EL (cell line): ENCODE results near the gene PLA2G5.

Experiments used
- DNase-seq: peaks from one replicate; pipeline ENCODE4 v3.0.0-alpha.2; 2016

The PLA2G5 gene

DNA sequence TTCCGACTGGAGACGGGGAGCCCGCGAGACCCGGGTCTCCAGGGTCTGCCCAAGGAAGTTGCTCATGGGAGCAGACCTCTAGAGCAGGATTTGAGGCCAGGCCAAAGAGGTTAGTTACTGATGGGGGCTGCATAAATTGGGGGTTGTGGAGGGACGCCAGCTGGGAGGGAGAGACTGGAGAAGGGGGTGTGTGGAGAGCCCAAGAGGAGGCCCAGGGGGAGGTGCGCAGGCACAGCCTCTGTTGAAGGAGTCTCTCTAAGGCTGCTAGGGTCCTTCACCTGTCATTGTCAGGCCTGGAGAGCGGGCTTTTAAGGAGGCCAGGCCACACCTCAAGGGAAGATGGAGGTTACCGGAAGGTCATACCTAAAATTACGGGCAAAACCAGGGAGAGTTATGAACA, 363 bp downstream of the PLA2G5 start:
- no peak for DNase-seq

DNA sequence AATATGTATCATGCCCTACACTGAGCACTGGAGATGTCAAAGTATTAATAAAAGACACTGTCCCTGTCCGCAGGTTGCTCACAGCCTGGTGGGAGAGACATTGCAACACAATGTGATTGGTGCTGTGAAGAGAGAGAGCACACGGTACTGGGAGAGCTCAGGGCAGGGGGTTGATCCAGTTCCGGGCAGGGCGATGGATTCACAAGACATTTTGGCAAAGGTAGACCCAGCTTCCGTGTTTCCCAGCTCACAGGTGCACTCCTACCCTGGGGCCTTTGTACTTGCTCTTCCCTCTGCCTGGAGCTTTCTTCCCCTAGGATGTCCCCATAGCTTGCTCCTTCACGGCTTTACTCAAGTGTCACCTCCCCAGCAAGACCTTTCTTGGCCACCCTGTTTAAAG, 1.4 kb downstream of the PLA2G5 start:
- no peak for DNase-seq

DNA sequence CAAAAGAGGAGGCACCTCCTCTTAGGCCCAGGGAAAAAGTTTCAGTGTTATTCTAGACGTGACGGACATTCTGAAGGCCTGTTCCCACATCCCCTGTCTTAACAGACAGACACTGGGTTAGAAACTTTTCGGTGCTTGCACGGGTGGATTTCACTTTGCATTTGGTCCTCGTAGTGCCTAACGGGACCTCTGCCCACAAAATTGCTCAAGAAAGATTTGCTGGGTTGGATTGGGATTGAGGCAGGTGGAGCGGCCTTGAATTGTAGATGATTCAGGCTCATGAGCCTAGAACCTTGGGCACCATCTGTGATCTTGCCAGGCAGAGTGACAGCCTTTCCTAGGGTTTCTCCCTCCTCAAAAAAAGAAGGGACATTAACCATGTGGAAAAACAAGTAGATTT, 2.8 kb downstream of the PLA2G5 start:
- DNase-seq = no peak

DNA sequence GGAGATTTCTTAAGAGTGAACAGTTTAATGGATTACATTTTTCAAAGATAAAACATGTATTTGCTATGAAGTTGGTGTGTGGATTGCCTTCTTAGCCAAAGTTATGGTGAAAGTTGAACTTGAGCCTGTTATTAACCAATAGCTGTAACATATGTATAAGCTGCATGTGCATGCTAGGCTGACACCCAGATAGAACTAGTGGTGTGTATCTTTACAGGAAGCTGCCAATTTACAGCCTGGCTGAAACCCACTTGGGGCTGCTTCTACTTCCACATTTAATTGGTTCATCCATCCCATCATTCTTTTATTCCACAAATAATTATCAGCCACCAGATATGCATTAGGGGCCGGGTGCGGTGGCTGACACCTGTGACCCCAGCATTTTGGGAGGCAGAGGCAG, 3.3 kb downstream of the PLA2G5 start:
- no peak for DNase-seq

DNA sequence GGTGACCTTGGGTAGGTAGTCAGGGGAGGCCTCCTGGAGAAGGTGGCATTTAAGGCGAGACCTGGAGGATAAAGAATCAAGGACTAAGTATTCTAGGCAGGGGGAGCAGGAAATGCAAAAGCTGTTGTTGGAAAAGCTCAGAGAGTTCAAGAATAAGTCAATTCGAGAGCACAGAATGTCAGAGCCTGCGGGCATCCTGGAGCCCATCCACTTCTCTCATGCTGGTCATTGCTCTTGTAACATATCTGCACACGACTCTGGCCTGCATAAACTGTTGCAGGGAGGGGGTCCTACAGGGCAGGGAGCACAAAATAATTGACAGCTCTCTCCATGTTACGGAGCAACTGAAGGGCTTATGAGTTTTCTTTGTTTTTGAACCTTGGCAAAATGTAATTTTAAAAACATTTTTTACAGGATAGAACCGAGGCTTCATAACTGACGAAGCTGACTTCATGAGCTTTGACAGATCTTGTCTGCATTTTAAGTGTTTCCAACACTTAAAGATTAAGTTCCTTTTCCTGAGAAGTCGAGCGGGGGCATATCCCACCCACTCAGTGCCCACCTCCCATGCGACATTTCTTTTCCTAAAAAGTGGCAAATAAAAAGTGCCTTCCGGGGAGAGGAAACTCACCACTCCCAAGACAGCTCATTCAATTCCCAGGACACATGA, 4.2 kb downstream of the PLA2G5 start:
- peak; percentile 12 for DNase-seq

DNA sequence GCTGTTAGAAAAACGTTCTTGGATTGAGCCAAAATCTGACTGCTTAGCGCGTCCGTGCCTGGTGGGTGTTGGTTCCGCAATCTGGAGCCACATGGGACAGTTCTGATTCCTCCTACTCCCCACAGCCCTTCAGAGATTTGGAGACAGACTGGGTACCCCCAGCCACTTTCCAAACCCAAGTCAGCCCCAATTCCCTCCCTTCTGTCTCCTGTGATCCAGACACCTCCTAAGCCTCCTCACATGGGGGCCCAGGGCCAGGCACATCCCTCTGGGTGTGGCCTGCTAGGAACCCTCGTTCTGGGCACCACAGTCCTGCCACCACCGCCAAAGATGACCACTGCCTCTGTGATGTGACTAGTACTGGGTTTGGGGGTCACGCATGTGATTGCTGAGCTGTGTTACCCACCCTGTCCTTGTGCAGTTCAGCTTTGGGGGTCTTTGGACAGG, 4.8 kb downstream of the PLA2G5 start:
- no peak for DNase-seq

DNA sequence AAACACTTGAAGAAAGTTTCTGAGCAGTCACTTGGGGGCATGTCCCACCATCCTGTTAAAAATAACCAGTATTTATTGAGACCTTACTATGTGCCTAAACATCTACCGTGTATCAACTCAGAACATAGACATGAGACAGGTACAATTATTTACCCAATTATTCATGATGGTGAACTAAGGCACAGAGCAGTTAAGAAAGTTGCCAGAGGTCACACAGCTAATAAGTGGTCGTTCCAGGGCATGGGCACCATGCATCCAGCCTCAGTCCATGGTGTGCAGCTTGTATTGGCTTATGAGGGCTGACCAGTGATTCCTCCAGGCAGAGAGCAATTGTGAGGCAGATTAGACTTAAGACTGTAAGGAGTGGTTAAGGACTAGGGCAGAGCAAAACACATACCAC, 5.4 kb downstream of the PLA2G5 start:
- DNase-seq = no peak

DNA sequence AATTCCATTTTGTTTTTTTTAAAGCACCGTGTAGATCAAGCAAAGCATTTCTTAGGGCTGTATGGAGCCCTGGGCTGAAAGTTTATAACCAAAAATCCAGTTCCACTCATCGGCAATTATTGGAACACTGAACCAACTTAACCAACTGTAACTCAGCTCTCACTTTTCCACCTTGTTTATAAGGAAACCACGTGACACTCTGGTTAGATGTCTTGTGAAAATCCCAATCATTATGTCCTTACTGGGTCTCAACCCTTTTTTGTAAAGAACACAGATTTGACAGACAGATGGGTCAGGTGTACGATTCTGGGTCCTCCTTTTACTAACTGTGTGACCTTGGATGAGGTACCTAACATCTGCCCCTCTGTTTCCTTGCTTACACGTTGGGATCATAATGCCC, 6.2 kb downstream of the PLA2G5 start:
- no peak for DNase-seq

DNA sequence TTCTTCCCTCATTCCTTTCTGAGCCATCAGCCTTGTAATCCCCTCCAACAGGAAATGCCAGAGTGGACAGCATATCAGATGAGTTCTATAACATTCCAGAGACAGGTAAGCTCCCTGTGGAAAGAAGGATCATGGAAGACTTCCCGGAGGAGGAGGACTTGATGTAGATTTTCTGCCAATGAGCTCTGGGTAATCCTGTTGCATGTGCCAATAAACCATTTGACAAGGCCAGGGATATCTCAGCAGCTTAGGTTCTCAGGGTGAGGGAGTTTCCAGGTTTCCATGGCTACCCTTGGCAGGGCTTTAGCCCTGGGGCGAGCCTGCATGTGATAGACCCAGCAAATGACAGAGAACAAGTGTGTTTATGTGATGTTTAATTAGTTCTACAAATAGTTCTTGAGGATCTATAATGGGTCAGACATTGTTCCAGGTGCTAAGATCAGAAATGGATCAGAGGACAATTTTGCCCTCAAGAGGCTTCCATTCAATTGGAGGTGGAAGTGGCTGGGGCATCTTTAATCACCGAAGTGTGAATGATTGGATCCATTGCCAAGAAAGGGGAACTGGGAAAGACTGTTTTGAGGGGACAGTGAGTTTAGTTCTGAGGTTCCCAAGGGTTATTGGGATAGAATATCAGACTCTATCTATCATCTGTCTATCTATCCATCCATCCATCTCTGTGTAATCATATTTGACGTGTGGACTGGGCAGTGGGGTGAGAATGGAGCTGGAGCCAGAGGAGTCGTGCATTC, 6.9 kb downstream of the PLA2G5 start:
- no peak for DNase-seq

DNA sequence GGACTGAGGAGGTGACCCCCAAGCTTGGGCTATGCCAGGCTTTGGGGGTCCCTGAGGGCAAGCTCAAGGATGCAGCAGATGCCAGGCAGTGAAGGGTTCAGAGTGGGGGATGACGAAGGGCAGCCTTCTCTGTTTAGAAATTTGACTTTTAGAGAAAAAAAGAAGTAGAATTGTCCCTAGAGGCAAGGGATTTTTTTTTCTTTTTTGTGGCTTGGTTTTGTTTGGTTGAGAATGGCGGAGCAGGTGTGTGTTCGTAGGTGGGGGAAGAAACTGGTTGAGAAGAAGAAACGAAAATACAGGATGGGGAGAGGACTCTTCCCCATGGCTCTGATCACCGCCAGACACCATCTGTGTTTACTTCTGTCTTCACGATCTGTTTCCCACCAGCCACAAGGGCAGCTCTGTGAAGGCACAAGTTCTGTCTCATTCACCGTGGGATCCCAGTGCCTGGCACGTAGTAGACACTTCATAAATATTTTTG, 8.2 kb downstream of the PLA2G5 start:
- DNase-seq = no peak

DNA sequence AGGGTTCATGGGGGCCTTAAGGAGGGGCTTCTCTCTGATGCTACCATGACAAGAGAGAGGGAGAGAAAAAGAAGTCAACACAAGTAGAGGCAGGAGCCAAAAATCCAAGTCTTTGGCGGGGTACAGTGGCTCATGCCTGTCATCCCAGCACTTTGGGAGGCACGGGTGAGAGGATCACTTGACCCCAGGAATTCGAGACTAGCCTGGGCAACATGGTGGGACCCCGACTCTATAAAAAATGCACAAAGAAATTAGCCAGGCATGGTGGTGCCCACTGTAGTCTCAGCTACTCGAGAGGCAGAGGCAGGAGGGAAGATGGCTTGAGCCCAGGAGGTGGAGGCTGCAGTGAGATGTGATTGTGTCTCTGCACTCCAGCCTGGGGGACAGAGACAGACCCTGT, 8.7 kb downstream of the PLA2G5 start:
- no peak for DNase-seq

DNA sequence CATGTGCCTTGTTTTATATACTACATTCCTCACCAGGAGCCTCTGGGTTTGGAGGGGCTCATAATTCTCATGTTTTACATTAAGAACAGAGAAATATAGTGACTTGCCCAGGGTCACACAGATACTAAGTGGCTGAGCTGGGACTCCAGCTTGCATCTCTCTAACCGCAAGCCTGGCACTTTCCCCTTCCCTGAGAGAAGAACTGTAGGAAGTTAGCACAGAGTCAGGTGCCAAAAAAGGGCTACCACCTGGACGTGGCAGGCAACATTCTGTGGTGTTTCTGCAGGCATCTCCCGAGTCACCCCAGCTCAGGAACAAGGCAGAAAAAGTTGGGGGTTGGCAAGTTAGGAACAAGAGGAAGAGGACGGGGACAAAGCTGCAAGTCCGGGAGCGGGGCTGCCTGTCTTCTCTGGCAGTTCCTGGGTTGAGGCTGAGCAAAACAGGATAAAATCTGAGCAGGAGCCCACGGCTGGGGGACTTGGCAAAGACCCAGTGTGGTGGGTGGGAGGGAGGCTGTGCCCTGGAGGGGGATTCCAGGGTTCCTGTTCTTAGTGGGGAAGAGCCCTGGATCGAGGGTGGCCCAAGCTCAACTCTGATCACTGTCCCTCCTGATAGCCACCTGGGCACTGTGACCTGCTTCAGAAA, 9.8 kb downstream of the PLA2G5 start:
- DNase-seq = no peak

DNA sequence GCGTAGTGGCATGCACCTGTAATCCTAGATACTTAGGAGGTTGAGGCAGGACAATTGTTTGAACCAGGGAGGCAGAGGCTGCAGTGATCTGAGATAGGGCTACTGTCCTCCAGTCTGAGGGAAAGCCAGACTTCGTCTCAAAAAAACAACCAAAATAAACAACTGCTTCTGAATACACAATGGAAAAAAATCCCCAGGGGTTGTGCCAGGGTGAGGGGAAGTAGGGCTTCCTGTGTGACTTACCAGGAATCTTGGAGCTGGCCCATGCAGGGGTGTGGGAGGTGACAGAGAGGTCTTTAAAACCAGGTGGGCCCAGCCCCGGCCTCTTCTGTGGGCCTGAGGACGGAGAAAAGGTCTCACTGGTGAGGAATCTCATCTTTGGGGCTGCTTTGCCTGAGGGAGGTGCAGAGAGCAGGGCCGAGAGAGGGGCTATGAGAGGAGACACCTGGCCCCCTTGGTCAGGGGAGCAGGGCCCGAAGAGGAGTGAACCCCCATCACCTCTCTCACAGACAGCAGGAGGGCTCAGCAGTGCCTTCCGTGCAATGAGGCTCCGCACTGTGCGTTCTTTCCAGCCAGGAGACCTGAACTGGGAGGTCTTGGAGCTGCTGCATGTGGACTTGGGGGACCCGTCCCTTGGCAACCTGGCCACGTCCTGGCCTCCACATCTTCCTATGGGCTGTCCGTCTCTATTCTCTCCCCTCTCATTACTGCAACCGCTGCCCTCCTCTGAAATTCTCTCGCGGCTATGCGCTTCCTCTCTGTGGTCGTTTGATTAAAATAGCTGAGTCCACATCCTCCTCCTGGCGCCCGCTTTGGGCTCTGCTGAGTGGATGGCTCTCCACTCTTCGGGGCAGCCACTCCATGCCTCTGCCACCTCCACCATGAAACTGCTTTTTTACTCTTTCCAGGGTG, 10.7 kb downstream of the PLA2G5 start:
- DNase-seq = no peak

DNA sequence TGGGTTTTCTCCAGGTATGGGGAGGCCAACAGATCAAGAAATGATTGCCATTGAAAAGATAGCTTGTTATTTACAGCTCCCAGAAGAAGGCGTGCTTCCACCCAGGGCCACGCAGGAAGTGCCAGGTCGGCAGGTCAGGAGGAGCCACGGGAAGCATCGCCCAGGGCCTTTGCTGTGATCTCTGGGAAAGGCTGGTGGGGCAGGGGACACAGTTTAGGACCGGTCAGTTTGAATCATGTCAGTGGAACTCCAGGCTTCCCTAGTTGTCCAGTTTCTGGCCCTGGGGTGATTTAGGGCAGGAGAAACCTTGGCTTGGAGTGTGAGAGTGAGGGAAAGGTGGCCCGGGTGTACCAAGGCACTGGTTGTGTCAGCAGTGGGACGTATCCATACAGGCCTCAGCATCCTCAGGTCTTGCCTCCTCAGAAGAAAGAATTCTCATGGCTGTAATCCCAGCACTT, 11.4 kb downstream of the PLA2G5 start:
- DNase-seq = no peak

DNA sequence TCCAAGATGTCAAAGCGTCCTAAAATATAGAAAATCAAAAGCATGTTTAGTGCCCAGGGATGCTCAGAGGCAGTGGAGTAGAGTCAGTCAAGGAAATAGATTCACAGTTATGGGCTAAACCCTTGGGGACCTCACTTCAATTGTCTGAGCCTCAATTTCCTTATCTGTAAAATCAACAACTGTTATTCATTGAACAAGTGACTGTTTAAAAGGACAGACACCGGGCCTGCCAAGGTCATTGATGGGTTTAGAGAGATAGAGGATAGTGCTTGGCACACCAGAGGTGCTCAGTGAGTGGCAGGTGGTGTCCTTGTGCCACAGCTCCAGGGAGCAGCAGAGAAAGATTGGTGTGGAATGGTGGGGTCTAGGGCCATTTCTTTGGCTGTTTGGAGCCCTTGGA, 12.8 kb downstream of the PLA2G5 start:
- DNase-seq = no peak

DNA sequence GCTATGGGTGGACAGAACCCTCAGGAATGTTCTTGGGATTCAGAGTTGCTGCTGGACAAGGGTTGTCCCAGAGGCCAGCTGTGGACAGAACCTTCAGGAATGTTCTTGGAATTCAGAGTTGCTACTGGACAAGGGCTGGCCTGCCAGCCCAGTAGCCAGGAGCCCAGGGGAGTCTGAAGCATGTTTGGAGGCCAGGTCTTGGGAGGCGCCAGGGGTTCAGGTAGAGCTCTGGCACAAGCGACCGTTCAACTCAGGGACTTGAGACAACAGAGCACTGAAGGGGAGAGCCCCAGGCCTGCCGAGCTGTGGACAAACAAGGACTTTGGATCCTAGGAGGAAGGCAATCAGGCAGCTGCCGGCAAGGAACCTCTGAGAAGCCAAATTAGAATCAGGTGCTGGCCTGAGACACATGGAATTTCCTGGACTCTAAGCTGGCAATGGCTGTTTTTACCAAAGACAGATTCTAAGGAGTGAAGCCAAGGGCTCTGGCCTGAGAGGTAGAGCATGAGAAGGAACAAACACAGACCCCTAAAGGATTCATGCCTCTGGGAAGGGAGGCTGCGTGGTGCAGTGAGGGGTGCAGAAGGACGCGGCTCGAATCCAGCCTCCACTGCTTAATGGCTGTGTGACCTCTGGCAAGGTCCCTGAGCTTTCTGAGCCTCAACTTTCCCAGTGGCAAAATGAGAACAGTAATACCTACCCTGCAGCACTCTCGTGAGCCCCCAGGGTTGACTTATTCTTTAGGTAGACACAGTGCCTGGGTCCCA, 13.4 kb downstream of the PLA2G5 start:
- no peak for DNase-seq

DNA sequence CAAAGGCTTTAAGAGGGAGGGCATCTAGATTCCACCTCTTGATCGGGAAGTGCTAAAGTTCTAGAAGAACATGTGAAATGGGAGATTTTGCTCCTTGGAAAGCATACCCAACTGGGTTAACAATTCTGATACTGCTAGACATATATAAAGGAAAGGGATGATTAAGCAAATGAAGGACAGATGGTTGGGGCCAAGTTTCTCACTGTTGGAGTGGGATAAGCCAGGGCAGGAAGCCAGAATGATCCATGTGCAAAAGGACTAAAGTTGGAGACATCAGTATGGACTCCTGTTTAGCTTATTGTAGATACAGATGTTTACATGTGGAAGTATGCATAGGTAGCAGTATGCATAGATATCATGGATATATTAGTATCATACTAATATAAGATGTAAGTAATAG, 16.8 kb downstream of the PLA2G5 start:
- no peak for DNase-seq

DNA sequence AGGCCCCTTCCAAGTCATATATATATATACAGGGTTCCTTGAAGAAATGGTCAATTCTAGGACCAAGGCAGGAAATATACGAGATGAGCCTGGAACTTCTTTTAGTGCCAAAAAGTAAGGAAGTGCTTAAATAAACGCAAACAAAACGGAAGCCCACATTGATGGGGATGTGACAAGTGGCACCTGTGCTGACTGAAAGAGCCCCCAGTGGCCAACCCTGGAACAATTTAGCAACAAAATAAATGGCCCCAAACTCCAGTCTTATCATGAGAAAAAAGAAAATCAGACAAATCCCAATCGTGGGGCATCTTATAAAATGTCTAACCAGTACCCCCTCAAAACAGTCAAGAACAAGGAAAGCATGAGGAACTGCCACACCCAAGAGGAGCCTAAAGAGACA, 17.7 kb downstream of the PLA2G5 start:
- DNase-seq = no peak

DNA sequence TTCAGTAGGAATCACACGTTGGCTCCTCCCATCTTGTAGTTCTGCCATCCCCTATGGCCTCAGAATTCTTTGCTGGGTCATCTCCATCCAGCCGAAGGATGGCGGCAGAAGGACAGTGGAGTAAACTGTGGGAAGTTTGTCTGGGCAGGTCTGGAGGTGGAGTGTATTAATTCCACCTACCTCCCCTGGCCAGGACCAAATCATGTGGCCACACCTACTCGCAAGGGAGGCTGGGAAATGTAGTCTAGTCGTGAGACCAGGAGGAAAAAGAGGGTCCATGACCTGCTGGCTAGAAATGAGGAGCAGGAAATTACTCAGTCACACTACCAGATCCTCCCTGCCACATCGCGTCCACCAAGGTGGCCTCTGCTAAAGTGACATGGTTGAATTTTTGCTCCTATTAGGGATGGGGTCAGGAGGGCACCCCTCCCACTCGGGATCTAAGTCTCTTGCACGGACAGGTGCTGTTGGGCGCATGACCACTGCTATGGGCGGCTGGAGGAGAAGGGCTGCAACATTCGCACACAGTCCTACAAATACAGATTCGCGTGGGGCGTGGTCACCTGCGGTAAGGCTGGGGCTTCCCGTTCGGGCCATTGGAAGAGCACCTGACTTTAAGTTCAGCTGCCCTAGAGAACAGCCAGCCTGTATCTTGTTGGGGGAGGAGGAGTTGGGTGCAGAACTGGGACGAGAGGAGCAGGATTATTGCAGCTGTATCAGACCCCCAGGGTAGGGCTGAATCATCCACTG, 19.5 kb downstream of the PLA2G5 start:
- no peak for DNase-seq

DNA sequence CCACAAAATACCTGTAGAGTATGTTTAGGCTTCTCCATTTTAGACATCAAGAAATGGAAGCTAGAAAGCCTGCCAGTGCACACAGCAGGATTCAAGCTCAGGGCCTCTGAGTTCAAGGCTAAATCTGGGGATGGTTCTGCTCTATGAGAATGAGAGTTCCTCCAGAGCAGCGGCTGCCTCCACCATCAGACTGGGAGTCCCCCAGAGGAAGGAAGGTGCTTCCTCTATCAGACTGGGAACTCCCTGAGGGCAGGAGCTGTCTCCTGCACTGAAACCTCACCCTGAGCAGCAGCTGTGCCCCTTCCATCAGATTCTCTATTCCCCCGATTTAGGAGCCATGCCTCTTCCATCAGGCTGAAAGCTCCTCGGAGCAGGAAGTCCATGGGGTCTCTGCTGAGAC, 20.1 kb downstream of the PLA2G5 start:
- DNase-seq = no peak

DNA sequence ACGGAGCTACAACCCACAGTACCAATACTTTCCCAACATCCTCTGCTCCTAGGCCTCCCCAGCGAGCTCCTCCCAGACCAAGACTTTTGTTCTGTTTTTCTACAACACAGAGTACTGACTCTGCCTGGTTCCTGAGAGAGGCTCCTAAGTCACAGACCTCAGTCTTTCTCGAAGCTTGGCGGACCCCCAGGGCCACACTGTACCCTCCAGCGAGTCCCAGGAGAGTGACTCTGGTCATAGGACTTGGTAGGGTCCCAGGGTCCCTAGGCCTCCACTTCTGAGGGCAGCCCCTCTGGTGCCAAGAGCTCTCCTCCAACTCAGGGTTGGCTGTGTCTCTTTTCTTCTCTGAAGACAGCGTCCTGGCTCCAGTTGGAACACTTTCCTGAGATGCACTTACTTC, 20.6 kb downstream of the PLA2G5 start:
- DNase-seq = no peak
